RWPE1 (cell line): ENCODE measurements around the gene SLC36A1.

Experiments
- CTCF ChIA-PET: fragments of 350-600 bp; sonication (Branson Sonifier 250); formaldehyde crosslinking; extraction: SDS; loops from one replicate; lab custom pipeline; 2021; lab: Yijun Ruan, JAX
- POLR2A ChIA-PET: fragments of 400-600 bp; formaldehyde crosslinking; extraction: SDS; loops from one replicate; lab custom pipeline; 2020; ENCODE audit warnings: antibody characterized with exemption; ENCODE audit not compliant: low non-redundant PET; lab: Yijun Ruan, JAX
- DNase-seq: peaks from one replicate; pipeline ENCODE4 v3.0.0; 2012; ENCODE audit warnings: low spot score
- H3K27ac ChIP-seq: fragments of 450-650 bp; 2 replicates; pipeline ENCODE4 v1.5.1; 2017
- CTCF ChIP-seq: fragments of 450-650 bp; conservative IDR thresholded peaks from 2 replicates; pipeline ENCODE4 v1.5.1; 2017; ENCODE audit warnings: low read depth, mild to moderate bottlenecking

Gene SLC36A1

GRCh38 chr5:151450605-151451004 is 3.2 kb downstream of the SLC36A1 start:
- ChIA-PET CTCF (no interaction called here), POLR2A (no interaction called here)
- no peak overlapping the region for H3K27ac ChIP-seq
- TF ChIP-seq CTCF: no peak
- DNase-seq: no peak

DNA sequence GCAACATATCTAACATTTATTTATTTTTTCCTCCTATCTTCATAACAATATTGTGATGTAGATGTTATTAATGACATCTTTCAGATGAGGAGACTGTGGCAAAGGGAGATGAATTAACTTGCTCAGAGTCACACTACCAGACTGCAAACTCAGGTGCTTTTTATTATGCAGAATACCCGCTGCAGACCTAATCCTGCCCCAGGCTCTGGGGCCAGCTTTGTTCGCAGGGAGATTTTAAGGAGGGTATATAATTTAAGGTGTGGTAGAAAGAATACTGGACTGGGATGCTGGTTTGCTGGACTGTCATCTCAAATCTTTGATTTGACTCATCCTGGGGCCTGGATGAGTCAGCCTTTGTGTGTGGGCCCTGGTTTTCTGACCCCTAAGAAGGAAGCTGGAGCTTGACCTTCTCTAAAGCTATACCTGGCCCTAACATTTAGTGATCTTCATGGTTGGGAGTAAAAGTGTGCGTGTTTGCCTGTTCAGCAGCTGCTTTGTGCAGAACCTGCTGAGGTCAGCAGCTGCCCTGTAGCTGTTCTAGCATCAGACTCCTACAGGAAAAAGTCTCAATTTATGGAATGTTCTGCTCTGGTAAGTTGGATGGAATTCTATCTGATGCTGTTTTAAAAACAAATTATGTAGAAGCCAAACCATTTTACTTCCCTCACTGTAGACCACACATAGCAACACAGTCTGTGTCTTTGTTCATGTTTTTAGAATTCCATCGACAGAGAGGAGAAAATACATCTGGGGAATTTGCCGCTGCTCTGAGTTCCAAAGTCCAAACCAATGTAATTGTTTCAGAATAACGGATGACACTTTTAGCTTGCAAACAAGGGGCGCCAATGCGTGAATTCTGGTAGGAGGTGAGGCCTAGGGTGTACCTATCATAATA is 4.5 kb downstream of the SLC36A1 start:
- H3K27ac ChIP-seq: no peak overlapping the region
- ChIA-PET CTCF (no interaction called here), POLR2A (no interaction called here)
- no peak for TF ChIP-seq CTCF
- peak; percentile 38 for DNase-seq

DNA sequence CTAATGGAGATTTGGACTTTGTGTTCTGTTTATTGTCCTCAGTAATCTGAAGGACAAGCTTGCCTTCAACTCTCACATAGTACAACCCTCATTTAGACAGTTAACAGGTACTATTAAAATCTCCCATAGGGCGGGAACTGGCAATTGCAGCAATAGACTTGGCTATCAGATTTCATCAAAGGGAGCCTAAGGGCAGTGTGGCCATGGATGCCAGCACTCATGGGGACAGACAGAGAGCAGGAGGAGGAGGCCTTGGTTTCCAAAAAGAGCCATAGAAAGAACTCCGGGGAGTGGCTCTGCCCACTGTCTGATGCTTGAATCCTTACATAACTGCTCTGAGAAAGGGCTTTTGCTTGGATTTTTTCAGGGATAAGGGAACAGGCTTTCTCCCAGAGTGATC is 6.8 kb downstream of the SLC36A1 start:
- ChIA-PET CTCF (interaction anchor here (0.6 kb wide), 1 partner anchor 995 kb away, joined by 4 read pairs; no protein-coding TSS in a partner anchor), POLR2A (no interaction called here)
- DNase-seq: no peak
- no peak for TF ChIP-seq CTCF
- no peak overlapping the region for H3K27ac ChIP-seq

- ChIA-PET POLR2A (no interaction called here), CTCF (interaction anchor here (0.7 kb wide), 1 partner anchor 229 kb away, joined by 4 read pairs; no protein-coding TSS in a partner anchor)
- H3K27ac ChIP-seq: no peak overlapping the region
- no peak for DNase-seq
- no peak for TF ChIP-seq CTCF
Measured at GRCh38 chr5:151454889-151455288, 7.5 kb downstream of the SLC36A1 start.

GRCh38 chr5:151456321-151456940 is 9.0 kb downstream of the SLC36A1 start:
- CTCF ChIA-PET: interaction anchor here (0.6 kb wide), 1 partner anchor 24 kb away, joined by 3 read pairs; no protein-coding TSS in a partner anchor
- POLR2A ChIA-PET: no interaction called here
- no peak overlapping the region for H3K27ac ChIP-seq
- no peak for TF ChIP-seq CTCF
- no peak for DNase-seq

DNA sequence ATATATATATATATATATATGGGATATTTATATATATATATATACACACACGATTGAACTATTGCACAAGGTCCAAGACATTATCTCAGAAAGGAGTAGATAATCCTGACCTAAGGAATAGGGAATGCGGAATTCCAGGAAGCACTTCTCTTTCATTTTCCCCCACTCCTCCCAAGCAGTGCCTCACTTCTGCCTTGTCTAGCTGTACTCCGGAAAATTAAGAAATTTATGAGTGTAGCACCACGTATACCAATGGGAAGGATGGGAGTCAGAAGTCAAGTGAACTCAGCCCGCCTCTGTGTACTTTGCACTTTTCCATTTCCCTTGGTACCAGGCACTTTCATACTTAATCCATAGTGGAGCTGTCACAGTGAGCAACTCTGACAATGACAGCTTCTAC is 10.9 kb downstream of the SLC36A1 start:
- H3K27ac ChIP-seq: no peak overlapping the region
- DNase-seq: no peak
- CTCF ChIA-PET: interaction anchor here (0.6 to 4.2 kb wide), 2 partner anchors 11 to 1910 kb away, joined by 3 to 15 read pairs; partner anchors contain the start of gene SLC36A1
- POLR2A ChIA-PET: no interaction called here
- TF ChIP-seq CTCF: no peak
